HG02759 (cell line): ENCODE results near the gene ATP6AP2.

Experiments
- ATAC-seq: cut with Tn5 transposase; IDR thresholded peaks from one replicate; pipeline ENCODE4 v1.9.1; 2021; ENCODE audit warnings: mild to moderate bottlenecking, moderate library complexity; ENCODE audit not compliant: unreplicated experiment

The ATP6AP2 gene

DNA sequence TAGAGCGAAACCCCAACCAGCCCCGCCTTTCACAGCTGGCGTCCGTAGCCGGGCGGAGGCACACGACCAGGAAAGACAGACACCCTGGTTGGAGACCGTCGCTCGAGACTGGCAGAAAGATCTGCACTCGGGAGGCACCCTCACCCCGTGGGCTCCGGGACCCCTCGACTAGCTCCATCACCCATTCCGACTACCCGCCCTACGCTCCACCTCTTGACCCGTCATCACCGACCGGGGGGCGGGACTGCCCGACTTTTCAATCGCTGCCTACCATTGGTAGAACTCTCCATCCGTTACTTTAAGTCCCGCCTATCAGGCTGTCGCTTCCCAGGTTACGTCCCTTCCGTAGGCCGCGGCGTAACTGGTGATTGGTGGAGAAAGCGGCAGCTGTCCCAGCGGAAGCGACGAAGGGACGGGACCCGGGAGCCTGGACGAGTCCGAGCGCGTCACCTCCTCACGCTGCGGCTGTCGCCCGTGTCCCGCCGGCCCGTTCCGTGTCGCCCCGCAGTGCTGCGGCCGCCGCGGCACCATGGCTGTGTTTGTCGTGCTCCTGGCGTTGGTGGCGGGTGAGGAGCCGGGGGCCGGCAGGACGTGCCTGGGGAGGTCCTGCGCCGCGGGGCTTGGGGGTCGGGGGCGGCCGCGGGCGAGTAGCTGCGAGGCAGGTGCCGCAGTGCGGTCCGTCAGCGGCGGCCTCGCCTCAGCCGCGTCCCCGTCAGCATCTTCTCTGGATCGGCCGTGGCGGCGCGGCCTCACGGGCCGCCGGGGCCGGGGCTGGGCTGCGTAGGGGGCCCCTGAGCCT is at the start of gene ATP6AP2:
TSS of gene ATP6AP2 (plus strand) at position 434 of the 799 bp plus-strand sequence. CDS start at position 530, 96 bp downstream.
- ATAC-seq = peak; percentile 96

DNA sequence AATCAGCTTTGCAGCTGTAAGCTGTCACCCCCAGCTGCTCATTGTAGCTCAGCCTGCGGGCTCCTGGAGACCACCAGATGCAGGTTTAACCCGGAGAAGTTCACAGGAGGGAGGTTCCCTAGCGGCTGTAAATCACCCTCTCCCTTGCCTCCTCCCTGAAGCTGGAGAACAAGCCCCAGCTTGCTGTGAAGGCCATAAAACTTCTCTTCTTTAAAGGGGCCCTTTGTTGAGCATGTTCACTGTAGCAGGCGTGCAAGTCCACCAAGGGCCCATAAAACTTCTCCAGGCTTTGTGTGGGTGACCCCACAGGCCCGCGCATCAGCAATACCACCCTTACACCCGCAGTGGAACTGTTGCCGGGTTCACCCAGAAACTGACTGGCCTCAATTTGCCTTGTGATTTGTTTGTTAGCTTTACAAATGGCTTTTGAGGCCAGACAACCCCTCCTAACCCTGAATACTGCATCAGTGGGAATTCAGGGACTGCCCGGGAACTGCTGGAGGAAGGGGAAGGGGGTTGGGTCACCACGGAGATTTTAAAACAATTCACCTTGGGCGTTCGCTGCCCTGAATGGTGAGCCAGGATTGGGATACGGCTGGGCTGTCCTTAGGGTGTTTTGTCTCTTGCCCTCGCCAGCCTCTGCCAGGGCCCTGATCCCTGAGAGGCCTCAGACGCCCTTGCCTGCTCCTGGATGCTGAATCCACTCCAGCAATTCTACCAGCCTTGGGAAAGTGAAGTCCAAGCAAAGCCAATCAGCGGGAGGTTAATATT is 49.5 kb upstream of the ATP6AP2 start:
- no peak for ATAC-seq

DNA sequence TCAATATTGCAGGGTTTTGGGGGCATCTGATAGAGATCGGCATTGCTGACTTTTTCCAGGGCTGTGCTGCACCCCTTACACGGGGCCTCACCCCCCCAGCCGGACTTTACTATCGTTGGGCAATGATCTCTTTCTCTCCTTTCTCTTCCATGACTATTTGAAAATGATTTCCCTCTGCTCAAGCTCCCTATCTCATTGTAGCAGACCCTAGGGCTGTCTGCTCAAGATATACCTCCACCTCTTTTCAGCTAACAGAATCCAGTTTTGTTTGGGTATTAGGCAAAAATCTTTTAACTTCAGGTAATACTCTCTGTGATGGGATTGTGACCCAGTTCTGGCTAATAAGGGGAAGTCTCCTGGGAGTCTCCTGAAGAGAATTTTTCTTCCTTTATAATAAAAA is 43.5 kb upstream of the ATP6AP2 start:
- ATAC-seq = no peak

DNA sequence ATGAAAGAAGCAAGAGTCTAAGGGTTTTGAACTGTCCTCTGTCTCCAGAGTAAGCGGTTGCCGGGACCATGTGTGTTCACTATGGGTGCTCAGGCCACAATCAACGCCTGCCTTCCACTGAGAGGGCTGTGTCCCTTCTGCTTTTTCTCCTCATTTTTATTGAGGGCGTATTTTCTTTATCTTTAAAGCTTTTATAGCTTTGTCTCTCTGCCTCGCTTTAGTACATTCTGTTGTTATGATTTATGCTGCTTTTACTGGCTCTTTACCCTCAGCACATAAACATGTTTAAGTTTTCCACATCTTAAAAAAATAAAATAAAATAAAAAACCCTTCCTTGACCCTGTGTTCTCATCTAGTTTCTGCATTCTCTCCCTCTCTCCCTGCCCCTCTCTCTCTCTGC is 42.4 kb upstream of the ATP6AP2 start:
- no peak for ATAC-seq

DNA sequence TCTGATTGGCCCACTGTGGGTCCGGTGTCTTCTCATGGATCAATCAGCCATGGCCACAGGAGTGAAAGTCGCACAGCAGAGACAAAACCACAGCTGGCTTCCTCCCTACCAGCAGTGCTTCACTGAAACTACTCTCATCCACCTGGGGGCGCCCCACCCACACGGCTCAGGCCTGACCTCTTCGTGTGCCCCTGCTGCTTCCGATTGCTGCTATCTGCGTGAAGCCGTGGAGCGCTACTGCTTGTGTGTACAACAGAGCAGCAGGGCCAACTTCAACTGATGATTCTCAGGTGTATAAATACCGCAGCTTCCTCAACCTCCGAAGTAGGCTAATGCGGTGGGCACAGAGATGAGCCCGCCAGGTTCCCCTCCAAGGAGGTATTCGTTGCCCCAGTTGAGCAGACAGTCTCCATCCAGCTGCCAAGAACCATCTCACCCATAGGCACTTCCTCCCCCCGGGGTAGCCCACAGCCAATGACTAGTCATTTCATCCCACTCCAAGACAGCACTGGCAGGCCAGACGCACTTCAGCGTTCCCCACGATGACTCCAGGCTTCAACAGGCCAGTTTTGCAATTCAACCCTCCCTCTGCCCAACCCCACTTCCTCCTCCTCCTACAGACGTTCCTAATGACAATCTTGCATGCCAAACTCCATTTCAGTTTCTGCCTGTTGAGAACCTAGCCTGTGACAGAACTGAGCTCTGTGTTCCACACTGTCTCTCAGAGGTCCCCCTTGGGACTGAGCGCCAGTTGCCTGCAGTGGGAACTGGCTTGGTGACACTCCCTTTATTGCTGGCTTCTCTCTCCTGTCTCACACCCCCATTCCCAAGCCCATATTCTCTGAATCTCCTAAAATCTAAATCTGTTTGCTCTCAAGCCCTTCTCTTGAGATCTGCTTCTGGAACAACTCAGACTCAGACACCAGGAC is 41.3 kb upstream of the ATP6AP2 start:
- peak; percentile 84 for ATAC-seq

DNA sequence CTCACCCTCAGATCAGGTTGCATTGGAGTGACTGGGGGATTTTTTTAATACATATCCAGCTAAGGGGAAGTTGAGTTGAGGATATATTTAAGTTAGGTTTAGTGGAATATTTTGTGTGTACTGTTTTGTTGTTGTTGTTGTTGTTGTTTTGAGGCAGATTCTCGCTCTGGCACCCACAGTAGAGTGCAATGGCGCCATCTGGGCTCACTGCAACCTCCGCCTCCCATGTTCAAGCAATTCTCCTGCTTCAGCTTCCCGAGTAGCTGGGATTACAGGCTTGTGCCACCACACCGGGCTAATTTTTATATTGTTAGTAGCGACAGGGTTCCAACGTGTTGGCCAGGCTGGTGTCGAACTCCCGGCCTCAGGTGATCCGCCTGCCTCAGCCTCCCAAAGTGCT is 38.6 kb upstream of the ATP6AP2 start:
- ATAC-seq = no peak

- no peak for ATAC-seq
Observed at GRCh38 chrX:40542972-40543371, 37.8 kb upstream of the ATP6AP2 start.

DNA sequence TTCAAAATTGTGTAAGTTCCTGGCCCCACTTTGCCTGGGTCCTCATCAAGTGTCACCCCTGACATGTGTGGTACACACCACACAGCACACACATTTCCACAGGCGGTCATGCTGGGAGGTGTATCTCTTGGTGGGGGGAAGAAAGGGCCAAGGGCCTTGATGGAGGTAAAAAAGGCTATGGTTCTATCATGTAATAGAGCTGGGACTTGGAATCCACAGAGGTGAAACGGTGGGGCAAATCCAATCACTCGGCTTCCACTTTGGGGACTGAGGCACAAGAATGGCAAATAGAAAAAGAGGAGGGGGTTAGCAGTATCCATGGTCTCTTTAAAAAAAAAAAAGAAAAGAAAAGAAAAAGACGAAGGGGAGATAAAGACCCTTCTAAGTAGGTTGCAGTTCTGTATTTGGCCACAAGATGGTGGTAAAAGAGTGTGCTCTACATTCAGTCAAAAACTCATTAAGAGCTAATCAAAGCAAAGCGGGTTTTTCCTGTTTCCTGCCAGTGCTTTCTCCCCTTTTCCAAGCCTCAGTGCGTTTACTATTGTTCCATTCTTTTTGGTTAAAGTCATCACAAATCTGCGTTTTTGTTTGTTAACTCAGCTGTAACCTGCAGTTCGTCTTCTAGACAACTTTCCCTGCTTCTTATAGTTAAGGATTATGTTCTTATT is 37.0 kb upstream of the ATP6AP2 start:
- no peak for ATAC-seq

DNA sequence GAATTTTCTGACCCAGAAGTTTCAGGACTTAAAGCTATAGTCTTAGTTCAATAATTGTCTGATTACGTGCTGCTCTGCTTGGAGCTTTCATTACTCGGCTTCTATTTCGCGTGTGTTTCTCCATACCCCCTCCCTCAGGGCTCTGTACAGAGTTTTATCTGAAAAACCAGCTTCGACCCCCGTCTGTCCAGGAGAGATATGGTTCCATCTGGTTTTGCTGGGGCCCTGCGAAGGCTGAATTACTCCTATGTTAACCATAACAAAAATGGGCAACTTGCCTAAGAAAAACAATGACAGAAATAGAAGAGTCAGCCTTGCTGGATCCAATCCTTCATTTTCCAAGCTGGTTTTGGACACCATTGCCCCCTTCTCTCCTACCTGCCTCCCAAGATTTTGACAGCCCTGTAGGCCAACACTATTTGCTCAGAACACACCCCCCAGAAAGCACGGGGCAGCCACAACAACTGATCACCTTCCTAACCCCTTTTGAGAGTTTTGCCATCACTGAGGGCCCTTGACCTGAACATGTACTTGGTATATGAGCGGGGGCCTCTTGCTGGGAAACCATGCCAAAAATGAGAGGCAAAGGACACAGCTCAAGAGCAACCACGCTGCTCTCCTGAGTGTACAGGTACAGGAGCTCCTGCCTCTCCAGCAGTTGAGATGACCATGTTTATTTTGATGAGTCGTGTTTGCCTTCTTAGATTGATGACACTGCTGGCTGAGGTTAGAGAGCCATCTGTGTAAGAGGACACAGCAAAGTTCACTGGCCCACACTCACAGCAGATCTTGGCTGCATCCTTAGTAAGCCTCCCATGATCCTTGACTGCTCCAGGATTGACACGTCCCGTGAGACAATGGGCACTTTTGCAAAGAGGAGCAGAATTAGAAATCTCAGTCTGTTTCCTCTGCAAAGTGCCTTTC is 36.2 kb upstream of the ATP6AP2 start:
- no peak for ATAC-seq

DNA sequence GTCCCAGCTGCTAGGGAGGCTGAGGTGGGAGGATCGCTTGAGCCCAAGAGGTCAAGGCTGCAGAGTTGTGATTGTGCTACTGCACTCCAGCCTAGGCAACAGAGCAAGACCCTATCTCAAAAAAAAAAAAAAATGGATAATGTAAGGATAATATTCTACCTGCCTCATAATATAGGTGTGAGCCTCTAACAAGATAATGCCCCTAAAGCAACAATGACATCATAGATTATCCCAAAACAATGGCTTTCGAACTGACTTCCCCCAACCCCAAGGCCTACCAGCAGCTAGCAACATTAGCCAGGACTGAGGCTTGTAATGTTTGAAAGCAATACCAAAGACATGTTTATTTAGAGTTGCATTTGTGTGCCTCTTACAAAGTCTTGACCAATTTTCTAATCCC is 33.9 kb upstream of the ATP6AP2 start:
- no peak for ATAC-seq

GRCh38 chrX:40550066-40550465 is 30.7 kb upstream of the ATP6AP2 start:
- no peak for ATAC-seq

DNA sequence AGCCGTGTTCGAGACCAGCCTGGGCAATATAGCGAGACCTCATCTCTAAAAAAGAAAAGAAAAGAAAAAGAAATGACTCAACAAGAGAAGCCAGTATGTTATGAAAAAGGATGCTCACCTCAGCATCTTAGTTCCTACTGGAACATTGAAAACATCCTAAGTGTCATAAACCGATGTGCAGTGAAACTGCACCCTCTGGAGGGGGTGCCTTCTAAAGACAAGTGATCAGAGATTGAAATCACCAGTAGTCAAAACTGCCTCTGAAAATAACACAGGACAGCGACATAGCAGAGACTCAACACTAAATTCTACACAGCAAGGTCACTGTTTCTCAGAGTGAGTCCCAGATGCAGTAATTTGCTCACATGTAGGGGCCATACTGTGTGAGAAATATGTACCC is 28.0 kb upstream of the ATP6AP2 start:
- ATAC-seq = no peak

DNA sequence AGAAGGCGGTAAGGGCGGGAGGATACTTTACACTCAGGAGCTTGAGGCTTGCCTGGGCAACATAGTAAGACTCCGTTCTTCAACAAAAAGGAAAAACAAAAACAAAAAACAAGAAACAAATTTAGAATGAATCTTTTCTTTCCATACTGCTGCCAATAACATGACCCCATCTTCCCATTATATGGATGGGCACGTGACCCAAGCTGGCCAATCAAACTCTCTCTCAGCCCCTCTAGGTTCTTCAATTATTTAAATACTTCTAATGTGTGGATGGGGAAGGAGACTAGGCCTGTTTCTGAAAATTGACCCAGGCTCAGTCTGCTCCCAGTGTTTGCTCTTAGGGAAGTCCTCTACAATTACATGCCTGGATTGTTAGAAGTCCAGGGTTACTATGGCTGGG is 22.2 kb upstream of the ATP6AP2 start:
- no peak for ATAC-seq

- ATAC-seq = no peak
Observed at GRCh38 chrX:40563784-40564183, 17.0 kb upstream of the ATP6AP2 start.

DNA sequence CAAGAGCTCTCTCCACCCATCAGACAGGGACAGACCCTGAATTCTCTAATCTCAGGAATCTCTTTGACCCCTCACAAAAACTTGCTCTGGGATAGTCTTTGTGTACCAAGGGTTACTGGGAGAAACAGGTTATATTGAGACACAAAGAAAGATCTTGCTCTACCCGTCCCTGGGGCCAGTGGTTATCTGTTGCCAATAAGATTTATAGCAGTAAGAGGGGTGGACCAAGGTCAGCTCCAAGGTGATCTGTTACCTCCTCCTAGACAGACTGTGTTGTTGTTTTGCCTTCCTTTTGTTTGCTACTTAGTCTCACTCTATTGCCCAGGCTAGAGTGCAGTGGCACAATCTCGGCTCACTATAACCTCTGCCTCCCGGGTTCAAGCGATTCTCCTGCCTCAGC is 16.3 kb upstream of the ATP6AP2 start:
- ATAC-seq = no peak

DNA sequence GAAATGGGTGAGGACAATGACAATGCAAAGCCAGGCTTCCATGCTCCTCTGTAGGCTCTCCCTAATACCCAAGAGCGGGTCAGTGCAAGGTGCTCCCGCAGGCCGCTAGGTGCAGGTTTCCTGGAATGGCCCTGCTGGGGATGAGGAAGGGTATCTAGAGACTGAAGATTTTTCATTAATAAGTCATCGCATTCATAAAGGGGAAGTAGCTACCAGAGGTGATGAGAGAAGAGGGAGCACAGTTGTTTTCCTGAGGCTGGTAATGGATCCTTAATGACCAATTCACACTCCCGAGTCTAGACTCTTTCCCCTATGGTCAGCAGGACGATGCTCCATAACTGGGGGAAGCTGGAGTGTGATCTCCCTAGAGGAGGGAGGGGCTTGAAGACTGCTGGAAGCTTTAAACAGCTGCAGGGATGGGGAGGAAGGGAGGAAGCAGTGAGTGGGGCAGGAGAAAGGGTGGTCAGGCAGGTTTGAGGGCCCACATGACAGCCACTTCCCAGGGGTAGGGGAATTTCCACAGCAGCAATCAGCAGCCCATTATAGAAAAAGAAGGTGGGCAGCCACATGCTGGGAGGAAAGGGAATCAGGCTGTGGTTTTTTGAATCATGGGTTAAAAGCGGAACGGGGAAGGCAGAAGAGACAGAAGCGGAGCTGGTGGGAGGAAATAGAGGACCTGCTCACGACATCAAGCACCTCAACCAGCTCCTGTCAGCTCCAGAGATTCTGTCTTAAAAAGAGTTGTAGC is 10.2 kb upstream of the ATP6AP2 start:
- peak; percentile 73 for ATAC-seq

DNA sequence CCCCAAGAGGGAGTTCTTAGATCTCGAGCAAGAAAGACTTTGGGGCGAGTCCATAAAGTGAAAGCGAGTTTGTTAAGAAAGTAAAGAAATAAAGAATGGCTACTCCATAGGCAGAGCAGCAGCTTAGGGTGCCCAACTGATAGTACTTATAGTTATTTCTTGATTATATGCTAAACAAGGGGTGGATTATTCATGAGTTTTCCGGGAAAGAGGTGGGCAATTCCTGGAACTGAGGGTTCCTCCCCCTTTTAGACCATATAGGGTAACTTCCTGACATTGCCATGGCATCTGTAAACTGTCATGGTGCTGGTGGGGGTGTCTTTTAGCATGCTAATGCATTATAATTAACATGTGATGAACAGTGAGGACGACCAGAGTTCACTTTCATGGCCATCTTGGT is 9.6 kb upstream of the ATP6AP2 start:
- ATAC-seq = peak; percentile 17

- no peak for ATAC-seq
Observed at GRCh38 chrX:40571600-40571999, 9.2 kb upstream of the ATP6AP2 start.

- no peak for ATAC-seq
Observed at GRCh38 chrX:40573763-40574162, 7.0 kb upstream of the ATP6AP2 start.
